Measurements from ENCODE around the gene CTIF. TPM values are rescaled to one million over a fixed set of nuclear protein-coding genes. Genes with fewer than 3 reads are reported as not detected.

Gene CTIF
- total RNA-seq, 6 donors from 2014 or later: 32.1 to 62.4 (median 47.8) TPM

DNA sequence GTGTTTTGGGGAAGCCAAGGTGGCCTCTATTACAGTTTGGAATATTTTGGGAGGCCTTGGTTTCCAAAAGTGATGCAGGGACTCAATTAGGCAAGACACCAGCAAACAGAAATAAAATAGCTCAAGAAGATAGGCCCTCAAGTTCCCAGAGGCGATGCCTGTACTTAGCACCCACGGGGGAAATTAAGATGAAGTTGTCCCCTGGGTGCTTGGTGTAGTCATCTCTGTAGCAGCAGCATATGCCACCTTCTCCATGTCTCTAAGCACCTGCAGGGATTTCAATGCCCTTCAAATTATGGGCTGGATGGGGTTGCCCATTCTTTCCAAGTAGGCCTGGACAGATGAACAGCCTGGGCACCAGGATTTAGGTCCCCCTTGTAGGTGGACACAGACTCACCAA lies 185.0 kb downstream of the CTIF start:
- Histone ChIP-seq H3K4me3 (no peak overlapping the region), H3K27ac (no peak overlapping the region), H3K27me3 (no peaks in the 10 kb centered on the region), H3K36me3 (peaks cover 0 to 4% (median 0%) of the 10 kb centered on the region in 4 donors), H3K4me1 (peaks cover 0 to 18% (median 3%) of the 10 kb centered on the region in 4 donors), H3K9me3 (no peaks in the 10 kb centered on the region)
- 87 to 100% methylated on average over 2 of the region's 2 CpGs for WGBS, 2 donors
- TF ChIP-seq POLR2A (IDR thresholded peaks at IDR 0.05) (no peak), POLR2AphosphoS5 (IDR thresholded peaks at IDR 0.05) (no peak), EP300 (IDR thresholded peaks at IDR 0.05) (no peak)
- TF ChIP-seq, protein P1, sequence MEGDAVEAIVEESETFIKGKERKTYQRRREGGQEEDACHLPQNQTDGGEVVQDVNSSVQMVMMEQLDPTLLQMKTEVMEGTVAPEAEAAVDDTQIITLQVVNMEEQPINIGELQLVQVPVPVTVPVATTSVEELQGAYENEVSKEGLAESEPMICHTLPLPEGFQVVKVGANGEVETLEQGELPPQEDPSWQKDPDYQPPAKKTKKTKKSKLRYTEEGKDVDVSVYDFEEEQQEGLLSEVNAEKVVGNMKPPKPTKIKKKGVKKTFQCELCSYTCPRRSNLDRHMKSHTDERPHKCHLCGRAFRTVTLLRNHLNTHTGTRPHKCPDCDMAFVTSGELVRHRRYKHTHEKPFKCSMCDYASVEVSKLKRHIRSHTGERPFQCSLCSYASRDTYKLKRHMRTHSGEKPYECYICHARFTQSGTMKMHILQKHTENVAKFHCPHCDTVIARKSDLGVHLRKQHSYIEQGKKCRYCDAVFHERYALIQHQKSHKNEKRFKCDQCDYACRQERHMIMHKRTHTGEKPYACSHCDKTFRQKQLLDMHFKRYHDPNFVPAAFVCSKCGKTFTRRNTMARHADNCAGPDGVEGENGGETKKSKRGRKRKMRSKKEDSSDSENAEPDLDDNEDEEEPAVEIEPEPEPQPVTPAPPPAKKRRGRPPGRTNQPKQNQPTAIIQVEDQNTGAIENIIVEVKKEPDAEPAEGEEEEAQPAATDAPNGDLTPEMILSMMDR (IDR thresholded peaks at IDR 0.05): no peak
- DNase-seq: no peak
- no peak for ATAC-seq (ENCODE audit: low FRiP score in 2 of 2)

GRCh38 chr18:48724442-48724841 lies 185.6 kb downstream of the CTIF start:
- ATAC-seq (ENCODE audit: low FRiP score in 2 of 2): no peak
- no peak for TF ChIP-seq POLR2AphosphoS5 (IDR thresholded peaks at IDR 0.05)
- TF ChIP-seq POLR2A (IDR thresholded peaks at IDR 0.05): no peak
- no peak for TF ChIP-seq EP300 (IDR thresholded peaks at IDR 0.05)
- TF ChIP-seq, protein P1 (IDR thresholded peaks at IDR 0.05): no peak
- DNase-seq: no peak
- 91 to 92% methylated on average over 4 of the region's 4 CpGs for WGBS, 2 donors
- no peak overlapping the region for H3K4me3 ChIP-seq
- H3K27me3 ChIP-seq: no peaks in the 10 kb centered on the region
- H3K9me3 ChIP-seq: no peaks in the 10 kb centered on the region
- H3K27ac ChIP-seq: no peak overlapping the region
- H3K36me3 ChIP-seq: peaks cover 0 to 4% (median 0%) of the 10 kb centered on the region in 4 donors
- peaks cover 0 to 18% (median 3%) of the 10 kb centered on the region in 4 donors for H3K4me1 ChIP-seq

- ATAC-seq (ENCODE audit: low FRiP score in 2 of 2): no peak
- no peak overlapping the region for H3K4me3 ChIP-seq
- peaks cover 0 to 14% (median 3%) of the 10 kb centered on the region in 4 donors for H3K4me1 ChIP-seq
- no peak for DNase-seq
- no peak overlapping the region for H3K27ac ChIP-seq
- H3K36me3 ChIP-seq: peaks cover 0 to 4% (median 0%) of the 10 kb centered on the region in 4 donors
- WGBS, 2 donors: 92 to 93% methylated on average over 5 of the region's 5 CpGs
- no peaks in the 10 kb centered on the region for H3K9me3 ChIP-seq
- TF ChIP-seq POLR2A (IDR thresholded peaks at IDR 0.05) (no peak), POLR2AphosphoS5 (IDR thresholded peaks at IDR 0.05) (no peak), EP300 (IDR thresholded peaks at IDR 0.05) (no peak)
- TF ChIP-seq, protein P1 (IDR thresholded peaks at IDR 0.05): no peak
- no peaks in the 10 kb centered on the region for H3K27me3 ChIP-seq
Measured at GRCh38 chr18:48724939-48725338, 186.1 kb downstream of the CTIF start.

DNA sequence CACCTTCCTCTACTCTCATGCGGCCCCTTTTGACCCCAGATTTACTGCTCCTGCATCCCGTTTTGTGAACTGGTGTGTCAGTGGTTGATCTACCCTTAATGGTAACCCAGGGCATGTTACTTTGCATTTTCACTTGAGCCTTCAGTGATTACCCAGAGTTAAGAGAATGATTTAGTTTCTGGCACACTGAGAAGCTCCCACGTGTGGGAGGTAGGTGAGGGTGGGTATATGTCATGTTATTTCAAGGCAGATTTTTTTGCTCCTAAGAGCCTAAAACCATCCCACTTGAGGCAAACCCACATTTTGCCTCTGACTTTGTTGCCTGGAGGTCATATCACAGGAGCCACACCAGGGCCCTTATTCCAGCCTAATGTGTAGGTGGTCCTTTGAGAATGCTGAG lies 186.7 kb downstream of the CTIF start:
- Histone ChIP-seq H3K9me3 (no peaks in the 10 kb centered on the region), H3K27ac (no peak overlapping the region), H3K36me3 (peaks cover 0 to 4% (median 0%) of the 10 kb centered on the region in 4 donors), H3K4me3 (no peak overlapping the region), H3K4me1 (peaks cover 0 to 10% (median 2%) of the 10 kb centered on the region in 4 donors), H3K27me3 (no peaks in the 10 kb centered on the region)
- TF ChIP-seq POLR2A (IDR thresholded peaks at IDR 0.05) (no peak), POLR2AphosphoS5 (IDR thresholded peaks at IDR 0.05) (no peak), EP300 (IDR thresholded peaks at IDR 0.05) (no peak)
- TF ChIP-seq, protein P1 (IDR thresholded peaks at IDR 0.05): no peak
- 92 to 94% methylated on average over 3 of the region's 3 CpGs for WGBS, 2 donors
- ATAC-seq (ENCODE audit: low FRiP score in 2 of 2) (no peak), DNase-seq (no peak)

- Histone ChIP-seq H3K36me3 (peaks cover 0 to 1% (median 0%) of the 10 kb centered on the region in 4 donors), H3K27me3 (no peaks in the 10 kb centered on the region), H3K27ac (no peak overlapping the region), H3K9me3 (no peaks in the 10 kb centered on the region), H3K4me3 (no peak overlapping the region), H3K4me1 (peaks cover 0 to 4% (median 0%) of the 10 kb centered on the region in 4 donors)
- DNase-seq: no peak
- TF ChIP-seq, protein P1 (IDR thresholded peaks at IDR 0.05): no peak
- TF ChIP-seq EP300 (IDR thresholded peaks at IDR 0.05) (no peak), POLR2AphosphoS5 (IDR thresholded peaks at IDR 0.05) (no peak), POLR2A (IDR thresholded peaks at IDR 0.05) (no peak)
- WGBS, 2 donors: 87% methylated on average over 2 of the region's 2 CpGs
- ATAC-seq (ENCODE audit: low FRiP score in 2 of 2): peak in 1 of 2 donors; percentile 78
Measured at GRCh38 chr18:48727681-48728080, 188.8 kb downstream of the CTIF start.
